ENCODE measurements around the gene HCN3.
"Not testable (repeated sequence)": the region's sequence is repeated elsewhere in the genome, so short reads cannot be mapped to it uniquely, and the experiment has no call there.

The HCN3 gene

DNA sequence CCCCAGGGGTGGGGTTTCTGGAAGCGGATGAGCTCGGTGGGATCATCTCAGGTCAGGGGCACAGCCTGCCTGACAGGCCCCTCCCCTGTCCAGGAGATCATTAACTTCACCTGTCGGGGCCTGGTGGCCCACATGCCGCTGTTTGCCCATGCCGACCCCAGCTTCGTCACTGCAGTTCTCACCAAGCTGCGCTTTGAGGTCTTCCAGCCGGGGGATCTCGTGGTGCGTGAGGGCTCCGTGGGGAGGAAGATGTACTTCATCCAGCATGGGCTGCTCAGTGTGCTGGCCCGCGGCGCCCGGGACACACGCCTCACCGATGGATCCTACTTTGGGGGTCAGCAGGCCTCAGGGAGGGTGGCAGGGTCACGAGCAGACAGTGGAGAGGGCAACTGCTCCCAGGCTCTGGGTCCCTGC lies 8.4 kb downstream of the HCN3 start:
- no peak for DNase-seq

DNA sequence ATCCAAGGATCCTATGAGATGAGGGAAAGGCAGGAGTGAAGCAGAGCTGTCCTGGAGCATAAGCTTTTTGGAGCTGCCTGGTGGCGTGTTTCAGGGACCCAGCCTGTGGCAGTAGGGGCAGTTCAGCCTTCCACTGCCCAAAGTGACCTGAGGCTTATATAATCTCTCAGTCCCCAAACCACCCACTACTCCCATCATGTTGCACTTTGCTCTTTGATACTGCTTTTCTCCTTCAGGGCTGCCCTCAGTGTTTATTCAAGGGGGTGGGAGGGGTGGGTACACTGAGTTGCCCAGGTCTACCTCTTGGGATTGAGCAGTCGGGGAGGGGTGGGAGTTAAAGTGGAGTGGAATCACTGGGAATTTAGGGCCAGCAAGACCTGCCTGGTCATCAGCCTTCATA lies 9.3 kb downstream of the HCN3 start:
- no peak for DNase-seq

DNA sequence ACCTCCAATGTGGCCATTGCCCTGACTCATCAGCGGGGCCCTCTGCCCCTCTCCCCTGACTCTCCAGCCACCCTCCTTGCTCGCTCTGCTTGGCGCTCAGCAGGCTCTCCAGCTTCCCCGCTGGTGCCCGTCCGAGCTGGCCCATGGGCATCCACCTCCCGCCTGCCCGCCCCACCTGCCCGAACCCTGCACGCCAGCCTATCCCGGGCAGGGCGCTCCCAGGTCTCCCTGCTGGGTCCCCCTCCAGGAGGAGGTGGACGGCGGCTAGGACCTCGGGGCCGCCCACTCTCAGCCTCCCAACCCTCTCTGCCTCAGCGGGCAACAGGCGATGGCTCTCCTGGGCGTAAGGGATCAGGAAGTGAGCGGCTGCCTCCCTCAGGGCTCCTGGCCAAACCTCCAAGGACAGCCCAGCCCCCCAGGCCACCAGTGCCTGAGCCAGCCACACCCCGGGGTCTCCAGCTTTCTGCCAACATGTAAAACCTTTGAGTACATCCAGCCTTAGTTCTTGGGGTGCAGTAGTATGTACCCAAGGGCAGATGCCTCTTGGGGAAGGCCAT lies 10.8 kb downstream of the HCN3 start:
- no peak for DNase-seq

DNA sequence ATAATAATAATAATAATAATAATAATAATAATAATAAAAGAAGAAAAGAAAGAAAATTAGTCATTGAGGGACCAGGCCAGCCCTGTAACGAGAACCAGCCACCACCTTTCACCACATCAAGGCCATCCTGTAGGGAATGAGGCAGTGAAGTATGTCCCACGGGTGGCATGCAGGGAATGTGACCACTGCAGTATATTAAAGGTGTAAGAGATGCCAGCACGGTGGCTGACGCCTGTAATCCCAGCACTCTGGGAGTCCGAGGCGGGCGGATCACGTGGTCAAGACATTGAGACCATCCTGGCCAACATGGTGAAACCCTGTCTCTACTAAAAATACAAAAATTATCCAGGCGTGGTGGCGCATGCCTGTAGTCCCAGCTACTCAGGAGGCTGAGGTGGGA lies 13.7 kb downstream of the HCN3 start:
- not testable (repeated sequence) for DNase-seq

DNA sequence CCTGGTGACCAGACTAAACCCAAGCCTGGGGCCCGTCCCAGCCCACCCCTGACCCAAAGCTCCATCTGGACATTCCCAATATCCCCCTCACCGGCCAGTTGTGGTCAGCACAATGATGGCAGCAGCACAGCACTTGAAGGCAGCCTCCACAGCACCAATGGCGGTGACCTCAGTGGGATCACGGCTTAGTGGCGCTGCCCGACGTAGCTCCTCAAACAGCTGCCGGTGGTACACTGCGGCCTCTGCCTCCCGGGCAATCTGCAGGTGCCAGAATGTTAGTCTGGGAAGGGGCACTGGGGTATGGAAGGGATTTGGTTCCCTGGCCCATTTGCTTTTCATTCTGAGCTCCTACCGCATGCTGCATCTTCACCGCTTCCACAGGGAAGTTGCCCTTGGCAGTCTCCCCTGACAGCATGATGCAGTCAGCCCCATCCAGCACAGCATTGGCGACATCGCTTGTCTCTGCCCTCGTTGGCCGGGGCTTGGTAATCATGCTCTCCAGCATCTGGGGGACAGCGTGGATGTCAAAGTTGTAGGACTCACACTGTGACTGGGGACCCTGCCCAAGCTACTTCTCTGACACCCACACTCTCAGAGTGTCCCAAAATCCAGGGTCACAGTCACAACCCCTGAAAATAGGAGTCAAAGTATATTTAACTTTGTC lies 16.0 kb downstream of the HCN3 start:
- no peak for DNase-seq

DNA sequence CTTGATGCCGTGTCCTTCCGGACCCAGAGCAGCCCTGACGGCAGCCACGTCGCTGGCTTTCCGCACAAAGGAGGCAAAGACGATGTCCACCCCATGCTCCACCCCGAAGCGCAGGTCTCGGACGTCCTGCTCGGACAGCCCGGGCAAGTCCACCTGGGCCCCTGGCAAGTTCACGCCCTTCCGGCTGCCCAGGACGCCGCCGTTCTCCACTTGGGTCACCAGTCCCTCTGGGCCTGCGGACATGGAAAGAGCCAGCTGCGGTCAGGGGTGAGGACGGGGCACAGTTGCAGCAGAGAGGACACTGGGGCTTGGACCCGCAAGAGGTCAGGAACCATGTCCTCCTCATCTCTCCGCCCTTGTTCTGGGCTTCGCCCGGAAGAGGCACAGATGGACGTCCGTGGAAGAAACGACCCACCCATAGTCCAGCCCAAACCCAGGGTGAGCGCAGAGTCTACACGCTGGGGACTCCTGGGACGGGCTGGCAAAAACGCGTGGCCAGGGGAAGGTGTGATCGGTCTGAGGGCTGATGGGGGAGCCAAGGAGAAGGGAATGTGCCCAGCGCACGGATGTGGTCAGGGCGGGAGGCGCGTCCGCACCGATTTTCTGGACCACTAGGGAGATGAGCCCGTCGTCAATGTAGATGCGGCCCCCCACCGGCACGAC lies 17.4 kb downstream of the HCN3 start:
- no peak for DNase-seq

DNA sequence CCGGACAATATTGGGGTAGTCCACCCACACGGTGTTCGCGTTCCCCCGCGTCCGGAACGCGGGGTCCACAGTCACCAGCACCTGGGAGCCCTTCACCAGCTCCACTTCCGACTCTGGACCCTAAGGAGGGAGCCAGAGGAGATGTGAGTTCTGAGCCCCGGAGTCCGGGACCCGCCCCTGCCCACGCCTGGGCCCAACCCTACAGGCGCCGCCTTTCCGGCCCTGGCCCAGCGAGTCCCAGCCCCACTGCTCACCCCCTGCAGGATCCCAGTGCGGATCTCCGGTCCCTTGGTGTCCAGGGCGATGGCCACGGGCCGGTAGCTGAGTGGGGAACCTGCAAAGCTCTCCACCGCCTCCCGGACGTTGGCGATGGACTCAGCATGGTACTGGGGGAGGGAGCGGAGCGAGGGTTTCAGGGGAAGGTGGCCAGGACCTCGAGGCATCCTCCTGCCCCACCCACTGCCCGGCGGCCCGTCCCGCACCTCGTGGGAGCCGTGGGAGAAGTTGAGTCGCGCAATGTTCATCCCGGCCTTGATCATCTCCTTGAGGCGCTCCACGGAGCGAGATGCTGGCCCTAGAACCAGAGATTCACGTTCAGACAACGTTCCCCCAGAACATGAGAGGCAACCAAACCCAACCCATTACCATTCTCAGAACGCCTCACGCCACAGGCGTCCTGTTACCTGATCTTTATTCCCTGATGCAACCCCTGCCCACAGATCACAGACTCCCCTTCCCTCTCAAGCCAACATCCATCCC lies 18.1 kb downstream of the HCN3 start:
- peak; percentile 25 for DNase-seq

DNA sequence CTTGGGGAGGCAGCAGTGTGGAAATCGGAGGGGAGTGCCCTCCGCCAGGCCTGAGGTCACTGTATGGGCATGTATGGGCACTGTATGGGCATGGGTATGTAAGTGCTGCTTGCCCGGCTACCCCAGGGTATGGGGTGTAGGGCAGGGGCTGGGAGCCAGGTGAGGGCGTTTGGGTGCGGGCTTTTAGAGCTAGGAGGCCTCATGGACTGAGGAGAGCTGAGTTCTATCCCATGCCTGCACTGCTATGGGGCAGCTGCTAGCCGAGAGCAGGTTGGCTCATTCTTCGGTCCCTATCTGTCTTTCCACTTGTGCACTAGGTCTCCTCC lies 18.6 kb downstream of the HCN3 start:
- DNase-seq = no peak

DNA sequence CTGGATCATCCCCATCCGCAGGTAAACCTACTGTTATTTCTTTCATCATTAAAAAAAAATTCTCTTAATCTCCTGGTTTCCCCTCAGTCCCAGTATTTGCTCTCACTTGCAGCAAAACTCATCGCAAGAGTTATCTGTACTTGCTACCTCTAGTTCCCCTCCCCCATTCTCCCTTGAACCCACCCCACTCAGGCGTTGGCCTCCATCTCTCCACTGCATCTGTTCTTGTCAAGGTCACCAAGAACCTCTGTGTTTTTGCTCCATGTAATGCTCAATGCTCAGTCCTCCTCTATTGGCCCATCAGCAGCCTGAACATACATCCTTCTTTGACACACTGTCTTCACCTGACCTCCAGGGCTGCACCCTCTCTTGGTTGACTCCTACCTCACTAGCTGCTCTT lies 19.4 kb downstream of the HCN3 start:
- no peak for DNase-seq

DNA sequence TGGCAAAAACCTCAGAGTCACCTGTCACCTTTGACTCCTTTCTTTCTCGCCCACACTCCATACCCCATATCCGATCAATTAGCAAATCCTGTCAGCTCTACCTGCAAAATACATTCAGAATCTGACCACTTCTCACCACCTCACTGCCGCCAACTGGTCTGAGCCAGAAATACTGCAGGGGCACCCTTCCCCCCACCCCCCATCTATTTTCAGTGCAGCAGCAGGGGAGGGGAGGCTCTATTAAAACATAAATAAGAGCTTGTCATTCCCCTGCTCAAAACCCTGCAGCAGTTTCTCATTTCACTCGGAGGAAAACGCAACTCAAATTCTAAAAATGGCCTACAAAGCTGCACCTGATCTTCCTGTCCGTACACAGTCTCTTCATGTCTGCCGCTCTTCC lies 20.1 kb downstream of the HCN3 start:
- no peak for DNase-seq

DNA sequence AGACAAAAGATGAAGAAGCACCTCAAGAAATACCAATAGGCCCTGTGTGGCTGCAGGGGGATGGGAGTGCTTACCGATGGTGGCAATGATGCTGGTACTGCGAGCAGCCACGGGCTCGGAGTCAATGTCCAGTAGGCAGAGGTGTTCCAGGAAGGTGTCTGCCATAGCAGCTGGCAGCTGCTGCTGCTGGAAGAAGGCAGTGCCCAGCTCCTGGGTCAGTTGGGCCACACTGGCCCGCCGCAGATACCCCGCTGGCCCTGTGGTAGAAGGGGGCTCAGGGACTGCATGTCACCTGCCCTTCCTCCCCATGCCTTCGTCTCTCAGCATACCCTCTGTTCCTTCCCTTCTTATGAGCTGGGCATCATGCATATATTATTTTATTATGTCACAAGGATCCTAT lies 22.8 kb downstream of the HCN3 start:
- no peak for DNase-seq

DNA sequence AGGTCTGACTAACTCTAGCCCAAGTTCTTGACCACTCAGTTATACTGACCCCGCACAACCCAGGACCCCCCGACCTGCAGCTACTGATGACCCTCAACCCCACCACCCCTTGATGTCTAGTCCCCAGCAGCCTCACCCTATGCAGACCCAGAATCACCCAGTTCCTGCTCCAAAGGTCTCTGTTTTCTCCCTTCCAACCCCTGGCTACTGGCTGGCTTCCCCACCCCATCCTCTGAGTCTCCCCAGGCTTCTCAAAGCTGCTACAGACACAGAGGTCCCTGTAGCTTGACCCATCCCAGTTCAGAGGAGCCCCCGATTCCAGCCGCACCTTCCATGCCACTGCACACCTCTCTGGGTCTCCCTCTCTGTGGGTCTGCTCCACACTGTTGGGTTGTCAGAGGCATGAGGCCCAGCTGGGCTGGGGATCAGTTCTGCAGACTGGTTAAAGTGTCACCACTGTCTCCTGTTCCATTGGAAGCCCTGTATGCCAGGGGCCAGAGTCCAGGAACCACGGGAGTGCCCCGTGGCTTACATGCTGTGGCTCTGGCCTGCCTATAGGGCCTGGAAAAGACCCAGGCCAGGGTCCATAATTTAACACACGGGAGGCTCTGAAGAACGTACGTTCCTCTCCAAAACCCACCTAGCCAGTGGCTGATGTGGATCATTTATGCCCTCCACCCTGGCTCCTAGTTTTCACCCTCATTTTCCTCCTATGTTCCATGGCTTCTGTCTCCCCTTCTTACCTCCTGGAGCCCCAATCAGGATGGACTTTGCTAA lies 23.5 kb downstream of the HCN3 start:
- DNase-seq = no peak

DNA sequence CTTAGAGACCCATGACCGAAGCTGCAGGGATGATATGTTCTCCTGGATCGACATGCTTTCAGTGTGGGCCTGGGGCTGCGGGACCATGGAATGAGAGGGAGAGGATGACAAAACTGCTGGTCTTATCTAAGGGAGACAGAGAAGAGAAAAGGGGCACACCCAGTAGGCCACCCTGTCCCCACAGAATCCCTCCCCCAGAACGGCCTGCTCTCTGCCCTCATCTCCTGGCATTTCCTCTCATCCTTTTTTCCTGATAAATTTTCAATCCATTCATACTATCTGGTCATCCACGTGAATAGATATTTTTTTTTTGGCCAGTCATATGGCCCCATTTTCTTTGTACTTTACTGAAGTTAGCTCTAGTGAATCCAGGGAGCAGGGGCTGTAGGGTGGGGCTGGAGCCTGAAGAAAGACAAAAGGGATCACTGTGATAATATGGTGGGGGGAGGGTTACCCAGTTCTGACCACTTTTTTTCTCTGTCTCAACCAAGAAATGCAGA lies 24.1 kb downstream of the HCN3 start, which contains the start of gene PKLR:
Gene PKLR, minus strand, starts transcription at position 97 of the 500 bp plus-strand sequence. Its CDS starts 43 bp downstream, at position 54.
- no peak for DNase-seq

DNA sequence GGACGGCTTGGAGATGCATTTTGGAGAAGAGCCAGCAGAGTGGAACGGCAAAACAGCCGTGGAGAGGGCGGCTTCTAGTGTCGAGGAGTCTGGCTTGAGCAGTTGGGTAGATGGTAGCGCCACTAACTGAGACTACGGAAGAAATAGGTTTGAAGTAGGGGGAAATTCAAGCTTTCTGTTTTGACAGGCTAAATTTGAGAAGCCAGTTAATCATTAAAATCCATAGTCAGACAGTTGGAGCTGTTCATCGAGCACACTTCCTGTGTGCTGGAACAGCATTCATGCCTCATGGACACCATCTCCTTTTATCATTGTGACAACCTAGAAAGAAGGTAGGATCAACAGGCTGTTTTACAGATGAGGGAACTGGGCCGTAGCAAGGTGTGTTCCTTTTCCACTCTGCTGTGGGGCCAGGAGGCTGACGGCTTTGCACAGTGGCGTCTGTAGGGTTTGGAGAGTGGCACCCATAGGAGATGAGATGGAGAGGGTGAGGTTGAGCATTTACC lies 27.3 kb downstream of the HCN3 start:
- no peak for DNase-seq

DNA sequence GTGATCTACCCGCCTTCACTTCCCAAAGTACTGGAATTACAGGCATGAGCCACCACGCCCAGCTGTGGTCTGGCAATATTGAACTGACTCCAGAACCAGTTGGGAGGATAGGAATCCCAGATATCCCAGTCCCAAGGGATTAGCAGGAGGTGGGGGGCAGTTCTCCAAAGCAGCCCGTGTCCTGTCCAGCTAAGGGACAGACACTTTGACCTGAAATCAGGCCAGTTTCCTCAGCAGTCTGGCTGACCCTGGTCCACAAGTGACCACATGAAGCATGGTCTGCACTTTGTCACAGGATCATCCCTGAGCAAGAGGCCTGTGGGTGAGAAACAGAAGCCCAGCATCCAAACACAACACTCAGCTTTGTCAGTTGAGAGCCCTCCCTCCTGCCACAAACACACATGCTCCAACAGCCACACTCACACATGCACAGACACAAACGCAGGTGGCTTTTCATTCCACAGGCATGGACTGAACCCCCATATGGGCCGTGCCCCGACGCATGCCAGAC lies 28.7 kb downstream of the HCN3 start:
- no peak for DNase-seq

DNA sequence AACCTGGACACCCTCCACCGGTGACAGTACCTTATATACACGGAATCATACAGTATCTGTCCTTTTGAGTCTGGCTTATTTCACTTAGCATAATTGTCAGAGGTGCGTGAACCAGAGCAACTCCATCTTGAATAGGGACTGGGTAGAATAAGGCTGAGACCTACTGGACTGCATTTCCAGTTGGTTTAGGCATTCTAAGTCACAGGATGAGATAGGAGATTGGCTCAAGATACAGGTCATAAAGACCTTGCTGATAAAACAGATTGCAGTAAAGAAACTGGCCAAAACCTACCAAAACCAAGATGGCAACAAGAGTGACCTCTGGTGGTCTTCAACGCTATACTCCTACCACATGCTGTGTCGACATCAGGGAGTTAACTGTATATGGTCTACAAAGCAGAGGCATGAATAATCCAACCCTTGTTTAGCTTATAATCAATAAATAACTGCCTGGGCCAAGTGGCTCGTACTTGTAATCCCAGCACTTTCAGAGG lies 30.0 kb downstream of the HCN3 start:
- peak; percentile 39 for DNase-seq

DNA sequence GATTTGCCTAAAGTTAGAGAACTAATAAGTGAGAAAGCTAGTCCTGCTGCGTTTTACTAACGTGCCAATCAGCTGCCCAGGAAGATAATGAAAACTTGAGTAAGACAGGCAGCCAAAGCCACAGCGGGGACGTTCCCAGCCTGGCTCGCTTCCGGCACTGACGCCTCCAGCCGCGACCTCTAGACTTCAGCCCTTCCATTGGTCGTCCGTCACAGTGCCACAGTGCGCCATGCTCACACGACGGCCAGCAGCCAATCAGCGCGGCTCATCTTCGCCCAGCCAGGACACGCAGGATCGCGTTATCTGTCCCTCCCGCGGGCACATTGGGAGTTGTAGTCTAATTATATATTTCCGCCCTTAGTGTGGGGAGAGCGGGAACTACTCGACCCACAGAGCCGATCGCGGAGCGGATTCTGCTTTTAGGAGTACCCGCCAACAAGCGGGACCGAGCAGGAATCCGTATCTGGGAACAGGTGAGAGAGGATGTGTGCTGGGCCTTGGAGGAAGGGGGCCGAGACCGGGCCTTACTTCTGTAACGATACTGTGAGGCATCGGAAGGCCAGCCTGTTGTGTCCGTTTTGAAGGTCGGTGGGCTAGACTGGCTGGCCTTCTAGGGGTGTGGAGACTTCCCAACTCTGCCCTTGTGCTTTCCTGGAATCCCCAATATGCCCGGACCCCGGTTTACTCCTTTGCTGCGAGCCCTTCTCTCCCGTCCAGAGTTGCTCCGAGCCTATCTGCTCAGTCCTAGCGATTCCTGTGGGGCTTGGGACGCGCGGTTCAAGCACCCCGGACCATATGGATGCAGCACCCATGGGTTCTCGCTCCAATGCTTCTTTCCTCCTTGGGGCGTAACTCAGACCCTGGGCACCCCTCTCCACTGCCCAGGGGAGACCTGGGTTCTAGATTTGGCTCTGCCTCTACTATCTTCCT lies 31.5 kb downstream of the HCN3 start, which contains the start of gene FDPS:
Gene FDPS, plus strand, starts transcription at position 374 of the 930 bp plus-strand sequence. CDS start 924 bp downstream, outside the sequence.
- peak; percentile 99 for DNase-seq

DNA sequence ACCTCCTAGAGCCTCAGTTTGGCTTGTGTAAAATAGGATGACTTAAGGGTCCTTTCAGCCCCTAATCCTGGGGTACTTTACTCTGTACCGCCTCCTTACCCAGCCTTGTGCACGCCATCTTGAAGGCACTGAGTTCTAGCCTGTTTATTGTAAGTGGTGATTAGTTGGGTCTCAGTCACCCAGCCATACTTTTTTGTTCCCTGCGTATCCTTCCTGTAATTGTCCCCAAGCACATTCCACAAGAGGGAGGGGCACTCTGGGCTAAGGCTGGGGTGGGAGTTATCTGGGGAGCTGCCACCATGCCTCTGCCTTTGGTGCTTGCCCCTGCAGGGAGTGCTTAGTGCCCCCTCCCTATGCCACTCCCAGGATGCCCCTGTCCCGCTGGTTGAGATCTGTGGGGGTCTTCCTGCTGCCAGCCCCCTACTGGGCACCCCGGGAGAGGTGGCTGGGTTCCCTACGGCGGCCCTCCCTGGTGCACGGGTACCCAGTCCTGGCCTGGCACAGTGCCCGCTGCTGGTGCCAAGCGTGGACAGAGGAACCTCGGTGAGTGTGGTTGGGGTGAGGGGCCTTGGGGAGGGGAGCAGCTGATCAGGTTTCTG lies 32.3 kb downstream of the HCN3 start:
- peak; percentile 13 for DNase-seq

DNA sequence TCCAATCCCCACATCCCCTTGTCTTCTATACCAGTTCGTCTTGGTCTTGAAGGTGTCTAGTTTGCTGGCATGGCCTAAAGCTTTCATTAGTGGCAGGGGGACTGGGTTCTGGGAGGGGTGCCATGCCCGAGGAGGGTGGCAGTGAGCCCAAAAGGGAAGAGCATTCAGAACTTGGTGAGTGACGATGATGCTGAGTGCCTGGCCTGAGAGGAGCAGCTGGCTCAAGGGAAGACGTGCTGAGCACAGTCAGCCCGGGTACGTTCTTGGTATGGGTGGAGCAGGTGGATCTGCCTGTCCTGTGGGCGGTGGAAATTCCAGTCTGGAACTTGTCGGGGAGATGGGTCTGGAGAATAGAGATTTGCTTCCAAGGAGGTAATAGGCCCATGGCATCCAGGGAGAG lies 36.0 kb downstream of the HCN3 start:
- DNase-seq = no peak

DNA sequence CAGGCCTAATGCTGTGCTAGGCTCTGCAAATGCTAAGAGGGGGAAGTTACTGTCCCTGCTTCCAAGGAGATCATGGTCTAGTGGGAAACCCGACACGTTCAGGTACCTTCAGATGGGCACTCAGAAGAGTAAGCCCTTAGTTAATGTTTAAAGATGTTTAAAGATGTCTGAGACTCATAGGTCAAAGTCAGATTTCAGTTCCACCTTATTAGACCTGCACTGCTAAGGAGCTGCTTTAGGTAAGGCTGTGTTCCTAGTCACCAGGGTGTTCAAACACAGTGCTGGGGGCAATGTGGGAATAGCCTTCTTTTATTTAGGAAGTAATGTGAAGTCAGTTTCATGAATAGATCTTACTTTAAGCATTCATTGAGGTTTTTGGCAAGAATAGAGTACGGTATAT lies 39.7 kb downstream of the HCN3 start:
- DNase-seq = no peak

Measured in NCI-H146 (cell line).